ENCODE measurements around the gene GAS1.

GAS1 gene

GRCh38 chr9:86966852-86967511 lies 19.7 kb upstream of the GAS1 start:
- DNase-seq (ENCODE audit: low read depth, low spot score): no peak

GRCh38 chr9:86965636-86966395 lies 18.5 kb upstream of the GAS1 start:
- no peak for DNase-seq (ENCODE audit: low read depth, low spot score)
- H3K4me3 ChIP-seq (ENCODE audit: low read length): no peak overlapping the region

More at GRCh38 chr9:86966852-86967511, 19.7 kb upstream of the GAS1 start:
- H3K4me3 ChIP-seq (ENCODE audit: low read length): no peak overlapping the region

- DNase-seq (ENCODE audit: low read depth, low spot score): no peak
- H3K4me3 ChIP-seq (ENCODE audit: low read length): no peak overlapping the region
Measured at GRCh38 chr9:86962692-86963091, 15.4 kb upstream of the GAS1 start.

GRCh38 chr9:86960938-86961337 lies 13.6 kb upstream of the GAS1 start:
- H3K4me3 ChIP-seq (ENCODE audit: low read length): no peak overlapping the region
- no peak for DNase-seq (ENCODE audit: low read depth, low spot score)

GRCh38 chr9:86958203-86958602 lies 10.9 kb upstream of the GAS1 start:
- H3K4me3 ChIP-seq (ENCODE audit: low read length): no peak overlapping the region
- no peak for DNase-seq (ENCODE audit: low read depth, low spot score)

GRCh38 chr9:86955561-86955960 lies 8.3 kb upstream of the GAS1 start:
- DNase-seq (ENCODE audit: low read depth, low spot score): no peak
- H3K4me3 ChIP-seq (ENCODE audit: low read length): no peak overlapping the region

- H3K4me3 ChIP-seq (ENCODE audit: low read length): no peak overlapping the region
- no peak for DNase-seq (ENCODE audit: low read depth, low spot score)
Measured at GRCh38 chr9:86955042-86955441, 7.7 kb upstream of the GAS1 start.

- H3K4me3 ChIP-seq (ENCODE audit: low read length): no peak overlapping the region
- no peak for DNase-seq (ENCODE audit: low read depth, low spot score)
Measured at GRCh38 chr9:86953181-86953580, 5.9 kb upstream of the GAS1 start.

- DNase-seq (ENCODE audit: low read depth, low spot score): peak; percentile 79
- H3K4me3 ChIP-seq (ENCODE audit: low read length): peak overlapping the region; percentile 65
Measured at GRCh38 chr9:86948074-86948929, 996 bp upstream of the GAS1 start.

GRCh38 chr9:86946201-86947145 lies 833 bp downstream of the GAS1 start:
- H3K4me3 ChIP-seq (ENCODE audit: low read length): peak overlapping the region; percentile 65
- peak; percentile 57 for DNase-seq (ENCODE audit: low read depth, low spot score)

GRCh38 chr9:86945728-86946200 lies 1.5 kb downstream of the GAS1 start:
- DNase-seq (ENCODE audit: low read depth, low spot score): no peak
- peak overlapping the region; percentile 65 for H3K4me3 ChIP-seq (ENCODE audit: low read length)

GRCh38 chr9:86944796-86945727 lies 2.2 kb downstream of the GAS1 start:
- DNase-seq (ENCODE audit: low read depth, low spot score): no peak
- H3K4me3 ChIP-seq (ENCODE audit: low read length): no peak overlapping the region

GRCh38 chr9:86943201-86944113 lies 3.8 kb downstream of the GAS1 start:
- DNase-seq (ENCODE audit: low read depth, low spot score): no peak

GRCh38 chr9:86942281-86943200 lies 4.8 kb downstream of the GAS1 start:
- H3K4me3 ChIP-seq (ENCODE audit: low read length): no peak overlapping the region
- DNase-seq (ENCODE audit: low read depth, low spot score): no peak

More at GRCh38 chr9:86943201-86944113, 3.8 kb downstream of the GAS1 start:
- H3K4me3 ChIP-seq (ENCODE audit: low read length): no peak overlapping the region

GRCh38 chr9:86941197-86941596 lies 6.1 kb downstream of the GAS1 start:
- no peak for DNase-seq (ENCODE audit: low read depth, low spot score)
- no peak overlapping the region for H3K4me3 ChIP-seq (ENCODE audit: low read length)

- no peak overlapping the region for H3K4me3 ChIP-seq (ENCODE audit: low read length)
- no peak for DNase-seq (ENCODE audit: low read depth, low spot score)
Measured at GRCh38 chr9:86940774-86941173, 6.5 kb downstream of the GAS1 start.

All from Jurkat, Clone E6-1 (cell line).